ENCODE results near the gene ARHGAP25. TPM values are rescaled to one million over a fixed set of nuclear protein-coding genes. Genes with fewer than 3 reads are reported as not detected.

ARHGAP25 gene
- polyA plus RNA-seq, 1 donor: 2.6 TPM

DNA sequence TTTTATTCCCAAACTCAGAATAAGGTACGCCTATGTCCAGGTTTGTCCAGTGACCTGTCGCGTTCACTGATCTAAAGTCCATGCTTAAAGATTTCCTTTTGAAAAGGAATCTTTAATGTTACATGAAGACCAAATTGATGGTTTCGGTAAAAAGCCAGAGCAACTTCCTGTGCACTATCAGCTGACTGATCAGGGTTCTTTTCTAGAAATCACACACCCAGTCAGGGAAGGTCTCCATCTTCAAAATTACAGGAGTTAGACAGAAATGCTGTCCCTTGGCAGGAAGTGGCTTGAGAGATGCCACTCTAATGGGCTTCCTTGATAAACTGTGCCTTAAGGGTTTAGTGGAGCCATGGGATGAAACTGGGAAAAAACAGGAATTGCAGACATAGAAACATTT is 14.7 kb upstream of the ARHGAP25 start:
- DNase-seq (ENCODE audit: low read depth): no peak

DNA sequence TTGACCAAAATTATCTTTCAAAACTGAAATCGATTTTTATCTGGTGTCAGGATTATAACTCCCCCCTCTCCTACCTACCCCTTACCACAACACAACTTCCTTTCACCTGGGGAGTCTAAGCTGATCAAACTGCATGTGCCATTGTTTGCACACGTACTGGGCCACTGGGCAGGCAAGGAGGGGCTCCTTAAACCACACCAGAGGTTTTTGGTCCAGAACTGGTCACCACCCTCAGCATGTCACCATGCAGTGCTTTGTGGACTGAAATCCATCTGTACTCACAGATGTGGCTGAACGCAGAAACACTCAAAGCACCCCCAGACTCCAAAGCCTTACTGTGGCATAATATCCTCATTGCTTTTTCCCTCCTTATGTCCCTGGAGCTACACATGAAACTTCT is 13.9 kb upstream of the ARHGAP25 start:
- DNase-seq (ENCODE audit: low read depth): no peak

DNA sequence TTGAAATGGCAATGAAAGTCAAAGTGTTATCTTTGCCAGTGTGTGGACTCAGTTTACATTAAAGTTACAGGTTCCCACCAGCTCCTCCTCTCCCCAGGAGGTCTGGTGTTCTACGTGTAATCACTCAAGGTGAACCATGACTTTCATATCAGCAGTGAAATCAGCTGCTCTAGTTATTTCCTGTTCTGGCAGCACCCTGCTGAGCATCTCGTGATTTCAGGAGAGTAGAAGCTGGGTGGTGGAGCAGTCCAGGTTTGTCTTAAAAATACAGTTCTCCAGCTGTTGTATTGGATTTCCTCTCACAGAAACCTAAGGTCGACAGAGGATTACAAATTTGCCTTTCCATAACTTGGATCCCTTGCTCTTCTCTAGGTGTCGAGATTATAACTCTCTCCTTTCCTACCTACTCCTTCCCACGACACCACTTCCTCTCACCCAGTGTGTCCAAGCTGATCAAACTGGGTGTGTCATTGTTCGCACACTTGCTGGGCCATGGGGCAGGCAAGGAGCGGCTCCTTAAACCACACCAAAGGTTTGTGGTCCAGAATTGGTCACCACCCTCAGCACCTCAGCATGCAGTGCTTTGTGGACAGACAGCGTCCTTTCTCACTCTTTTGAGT is 13.0 kb upstream of the ARHGAP25 start:
- DNase-seq (ENCODE audit: low read depth): no peak

DNA sequence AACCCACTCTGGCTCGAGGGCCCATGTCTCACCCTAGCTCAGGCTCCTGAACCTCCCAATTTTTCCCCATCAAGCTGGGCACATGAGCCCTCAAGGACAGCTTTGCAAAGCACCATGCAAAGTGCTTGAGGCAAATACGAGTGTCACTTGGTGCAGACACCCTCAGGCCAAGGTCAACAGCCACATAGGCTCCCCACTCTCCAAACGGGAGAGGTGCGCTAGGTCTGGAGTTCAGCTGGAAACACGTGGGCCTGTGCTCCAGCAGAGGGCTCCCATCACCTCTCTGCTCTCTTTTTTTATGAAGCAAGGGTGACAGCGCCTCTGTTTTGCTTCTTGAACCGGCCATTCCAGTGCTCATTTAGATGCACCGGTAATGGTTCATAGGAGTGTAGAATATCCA is 11.9 kb upstream of the ARHGAP25 start:
- DNase-seq (ENCODE audit: low read depth): no peak

DNA sequence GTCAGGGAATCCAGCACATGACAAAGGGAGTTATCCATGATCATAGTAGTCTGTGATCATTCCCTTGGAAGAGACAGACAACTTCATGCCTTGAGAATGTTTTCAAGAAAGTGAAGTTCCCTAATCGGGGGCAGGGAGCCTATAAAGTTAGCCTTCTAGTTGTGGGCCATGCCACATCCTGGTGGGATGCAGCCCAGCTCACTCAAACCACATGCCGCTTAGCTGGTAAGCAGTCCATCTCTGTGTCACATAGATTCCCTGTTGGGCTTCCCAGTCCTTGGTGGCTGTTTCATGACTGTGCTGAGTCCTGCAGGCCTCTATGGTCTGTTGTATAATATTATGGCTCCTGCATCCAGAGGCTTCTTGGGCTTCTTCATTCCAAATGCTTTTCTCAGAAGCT is 11.4 kb upstream of the ARHGAP25 start:
- DNase-seq (ENCODE audit: low read depth): no peak

DNA sequence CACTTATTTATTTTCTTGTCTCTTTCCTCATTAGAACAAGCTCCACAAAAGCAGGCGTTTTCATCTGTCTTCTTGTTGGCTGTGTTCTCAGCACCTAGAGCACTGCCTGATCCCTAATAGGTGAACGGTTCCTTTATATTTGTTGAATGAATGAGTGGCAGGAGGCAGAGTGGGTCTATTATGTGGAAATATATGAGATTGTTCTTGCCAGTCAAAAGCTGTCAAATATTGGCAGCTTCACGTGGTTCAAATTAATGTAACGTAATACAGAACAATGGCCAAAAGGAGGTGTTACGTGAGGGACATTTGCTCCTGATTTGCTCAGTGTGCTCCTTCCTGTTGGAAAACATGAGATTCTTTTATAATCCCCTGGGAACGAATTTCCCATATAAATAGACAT is 8.5 kb upstream of the ARHGAP25 start:
- no peak for DNase-seq (ENCODE audit: low read depth)

DNA sequence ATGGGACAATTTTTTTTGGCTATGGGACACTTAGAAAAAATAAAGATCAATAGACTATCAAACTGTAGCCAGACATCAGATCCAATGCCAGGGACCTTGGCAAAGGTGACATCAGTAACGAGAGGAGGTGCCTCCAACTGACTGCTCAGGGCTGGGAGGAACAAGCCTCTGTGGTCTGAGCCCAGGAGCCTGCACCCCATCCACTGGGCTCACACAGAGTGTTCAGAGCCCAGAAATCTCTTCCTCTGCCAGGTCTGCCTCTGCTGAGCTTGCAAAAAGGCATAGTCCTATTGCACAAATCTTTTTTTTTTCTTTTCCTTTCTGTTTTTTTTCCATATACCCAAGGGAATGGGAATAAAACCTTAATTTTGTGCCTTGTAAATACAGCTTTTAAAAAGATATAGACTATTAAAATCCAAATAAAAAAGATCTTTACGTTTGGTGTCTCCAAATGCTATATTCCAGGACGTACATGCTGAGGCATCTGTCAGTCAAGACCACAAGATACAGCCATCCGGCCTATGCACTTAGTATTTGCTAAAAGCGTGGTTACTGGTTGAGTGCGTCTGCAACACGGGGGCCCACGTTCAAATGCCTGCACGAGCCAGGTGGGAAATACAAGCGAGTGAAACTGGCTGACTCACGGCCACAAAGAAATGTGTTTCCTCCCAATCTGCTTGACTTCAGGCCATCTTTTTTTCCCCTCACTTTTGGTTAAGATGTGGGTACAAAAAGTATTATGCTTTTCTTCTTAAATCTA is 7.8 kb upstream of the ARHGAP25 start:
- no peak for DNase-seq (ENCODE audit: low read depth)

DNA sequence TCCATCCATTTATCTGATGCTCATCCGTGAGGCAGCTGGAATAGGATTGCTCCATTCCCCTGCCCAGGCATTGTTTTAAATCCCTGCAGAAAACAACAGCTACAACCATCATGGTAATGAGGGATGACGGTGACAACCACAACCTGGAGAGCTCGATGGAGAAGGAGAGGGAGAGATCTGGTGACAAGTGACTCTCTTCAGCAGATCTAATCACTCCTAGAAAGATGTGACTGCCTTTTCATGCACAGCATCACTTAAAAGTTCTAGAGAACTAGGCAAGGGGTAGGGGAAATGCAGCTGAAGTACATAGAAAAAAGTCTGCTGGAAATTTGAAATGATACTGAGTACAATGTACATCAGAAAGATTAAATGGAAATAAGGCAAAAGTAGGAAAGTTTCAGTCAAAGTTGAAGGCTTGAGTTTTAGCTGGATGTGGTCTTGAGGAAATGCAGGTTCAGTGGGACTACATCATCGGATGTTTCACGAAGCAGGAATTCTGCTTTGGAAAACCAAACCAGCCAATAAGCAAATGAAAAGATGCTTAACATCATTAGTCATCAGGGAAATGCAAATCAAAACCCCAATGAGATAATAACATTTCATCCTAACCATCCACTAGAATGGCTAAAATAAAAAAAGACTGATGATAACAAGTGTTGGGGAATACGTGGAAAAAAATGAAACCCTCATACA is 6.8 kb upstream of the ARHGAP25 start:
- DNase-seq (ENCODE audit: low read depth): no peak

DNA sequence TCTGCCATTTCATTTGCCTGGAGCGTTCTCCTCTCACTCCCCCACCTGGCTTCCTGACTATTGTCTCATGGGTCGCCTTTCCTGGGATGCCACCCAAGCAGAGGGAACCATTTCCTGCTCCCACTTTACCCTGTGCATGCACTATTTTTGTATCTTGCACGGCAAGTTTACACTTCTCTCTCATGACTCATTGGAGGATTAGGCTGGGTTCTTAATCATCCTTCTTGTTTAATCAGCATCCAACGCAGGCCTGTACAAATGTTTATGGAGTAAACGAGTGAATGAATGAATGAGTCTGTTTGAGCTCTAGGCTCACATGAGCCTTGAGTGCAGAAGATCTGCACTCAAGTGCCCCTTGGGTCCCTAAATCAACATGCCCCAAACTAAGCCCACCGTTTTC is 3.8 kb upstream of the ARHGAP25 start:
- DNase-seq (ENCODE audit: low read depth): no peak

DNA sequence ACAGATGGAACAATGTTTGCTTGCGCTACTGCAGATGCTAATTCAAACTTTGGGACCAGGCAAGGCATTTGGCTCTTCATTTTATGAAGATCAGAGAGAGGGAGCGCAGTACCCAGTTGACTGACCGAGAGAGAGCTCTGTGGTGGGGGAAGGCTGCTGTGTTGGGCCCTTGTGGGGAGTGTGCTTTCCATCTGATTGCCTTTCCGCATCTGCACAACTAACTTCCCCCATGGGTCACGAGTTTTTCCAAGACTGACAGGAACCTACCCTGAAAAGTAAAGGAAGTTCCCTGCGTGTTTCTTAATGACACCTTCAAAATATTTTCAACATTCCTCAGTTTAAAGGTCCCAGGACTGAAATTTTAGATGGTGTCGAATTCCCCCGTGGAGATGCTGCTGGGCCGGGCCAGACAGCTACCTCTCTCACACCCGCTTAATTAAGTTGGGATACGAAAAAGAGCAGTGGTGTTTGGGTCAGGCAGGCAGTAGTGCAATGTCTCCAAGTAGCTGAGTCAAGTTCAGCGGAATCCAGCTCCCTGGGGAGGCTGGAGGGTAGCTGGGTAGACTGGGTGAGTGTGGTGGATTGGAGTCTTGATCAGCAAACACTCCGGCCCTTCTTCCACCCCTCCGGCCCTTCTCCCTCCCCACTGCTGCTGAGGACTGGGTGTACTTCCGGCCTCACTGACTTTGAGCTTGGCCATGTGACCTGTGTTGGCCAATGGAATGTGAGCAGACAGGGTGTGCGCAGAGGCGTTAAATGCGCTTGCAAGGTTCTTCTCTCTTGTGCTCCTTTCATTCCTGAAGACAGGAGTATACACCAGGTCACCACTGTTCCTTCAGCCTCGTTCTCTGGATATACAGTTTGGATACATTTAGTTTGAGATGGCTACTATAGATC is 2.3 kb upstream of the ARHGAP25 start:
- no peak for DNase-seq (ENCODE audit: low read depth)

DNA sequence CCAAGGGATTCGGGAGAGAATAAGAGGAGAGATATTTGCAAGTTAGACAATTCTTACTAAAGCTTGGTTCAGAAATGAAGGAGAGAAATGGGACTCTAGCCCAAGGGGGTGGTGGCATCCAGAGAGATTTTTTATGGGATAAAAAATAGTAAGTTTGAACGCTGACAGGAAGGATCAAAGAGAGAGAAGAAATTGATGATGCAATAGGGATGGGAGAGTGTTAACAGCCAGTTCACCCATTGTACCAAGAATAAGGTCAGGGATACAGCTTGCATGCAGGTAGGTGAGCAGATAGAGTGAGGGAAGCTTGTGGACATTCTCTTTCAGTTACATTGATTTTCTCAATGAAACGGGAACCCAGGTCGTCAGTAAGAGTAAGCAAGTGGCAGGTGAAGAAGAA is 1.2 kb upstream of the ARHGAP25 start:
- no peak for DNase-seq (ENCODE audit: low read depth)

DNA sequence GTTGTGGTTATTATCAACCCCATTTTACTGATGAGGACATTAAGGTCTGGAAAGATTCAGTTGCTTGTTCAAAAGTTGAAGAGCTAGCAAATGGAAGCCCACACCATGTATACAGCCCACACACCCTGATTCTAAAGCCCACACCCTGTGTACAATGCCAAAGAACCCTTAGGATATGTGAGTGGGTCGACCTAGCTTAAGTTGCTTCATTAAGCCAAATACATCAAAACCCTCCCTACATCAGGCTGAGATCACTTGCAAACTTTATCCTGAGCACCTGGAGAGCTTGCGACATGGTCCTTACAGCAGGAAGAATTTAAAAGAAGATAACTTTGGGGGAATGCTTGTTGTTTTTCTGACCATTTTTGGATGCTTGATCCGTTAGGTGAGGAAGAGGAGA is 435 bp upstream of the ARHGAP25 start:
- DNase-seq (ENCODE audit: low read depth): no peak

DNA sequence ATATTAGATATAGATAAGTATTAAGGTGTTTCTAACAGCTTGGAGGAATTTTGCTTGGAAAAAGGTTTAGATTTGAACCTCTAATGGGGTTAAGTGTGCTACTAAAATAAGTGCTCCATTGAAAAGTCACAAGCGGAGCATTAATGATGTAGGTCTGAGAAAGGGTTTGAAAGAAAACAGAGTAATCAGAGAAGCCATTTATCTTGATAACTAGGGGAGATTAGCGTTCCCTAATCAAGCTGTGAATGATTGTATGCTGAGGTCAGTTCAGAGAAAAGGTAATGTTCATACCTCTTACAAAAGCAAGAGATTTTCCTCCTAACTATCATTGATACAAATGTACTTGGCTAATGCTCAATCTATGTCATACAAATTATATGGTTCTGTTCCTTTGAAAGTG is 1.5 kb downstream of the ARHGAP25 start:
- no peak for DNase-seq (ENCODE audit: low read depth)

DNA sequence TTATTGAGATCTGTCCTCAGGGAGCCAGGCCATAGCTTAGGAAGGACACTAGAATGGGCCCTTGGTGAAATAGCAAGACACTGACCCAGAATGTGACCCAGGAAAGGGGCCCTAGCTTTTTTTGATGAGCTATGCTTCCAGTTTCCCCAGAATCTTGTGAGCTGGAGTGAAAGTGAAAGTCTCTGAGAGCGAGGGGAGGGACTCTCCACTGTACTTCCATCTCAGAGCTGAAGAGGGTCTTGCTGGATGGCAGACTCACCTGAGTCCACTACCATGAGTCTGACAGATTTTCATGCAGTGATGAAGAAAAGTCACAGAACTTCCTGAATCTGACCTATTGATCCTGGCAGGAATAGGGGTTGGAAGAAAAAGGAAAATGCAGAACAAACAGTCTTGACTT is 3.1 kb downstream of the ARHGAP25 start:
- no peak for DNase-seq (ENCODE audit: low read depth)

DNA sequence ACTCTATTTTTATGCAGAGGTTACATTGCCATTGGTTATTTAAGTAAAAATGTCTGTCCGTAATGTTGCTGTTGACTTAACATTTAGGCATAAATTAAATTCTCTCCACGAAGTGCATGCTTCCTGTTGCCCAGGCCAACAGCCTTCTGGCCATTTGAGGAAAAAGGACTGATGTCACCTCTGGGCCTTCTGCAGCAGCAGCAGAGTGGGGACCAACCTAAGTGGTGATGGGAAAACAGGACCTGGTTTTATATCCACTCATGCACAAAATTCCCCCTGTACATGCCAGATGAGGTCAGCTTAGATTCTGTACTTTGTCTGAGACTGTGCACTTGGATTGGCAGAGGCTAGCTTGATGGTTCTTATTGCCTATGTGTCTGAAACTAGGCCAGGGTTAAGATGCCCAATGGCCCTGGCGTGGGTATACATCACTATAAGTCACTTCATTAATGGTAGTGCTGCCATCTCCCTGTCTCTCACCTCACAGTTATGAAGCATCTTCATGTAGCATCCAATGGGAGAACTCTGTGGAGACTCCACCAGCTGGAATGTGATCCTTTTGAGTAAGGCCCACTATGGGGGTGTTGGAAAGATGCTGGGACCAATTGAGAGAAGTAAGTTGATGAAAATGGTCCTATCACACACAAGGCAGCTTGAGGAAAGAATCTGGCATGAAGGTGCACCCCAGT is 4.4 kb downstream of the ARHGAP25 start:
- no peak for DNase-seq (ENCODE audit: low read depth)

DNA sequence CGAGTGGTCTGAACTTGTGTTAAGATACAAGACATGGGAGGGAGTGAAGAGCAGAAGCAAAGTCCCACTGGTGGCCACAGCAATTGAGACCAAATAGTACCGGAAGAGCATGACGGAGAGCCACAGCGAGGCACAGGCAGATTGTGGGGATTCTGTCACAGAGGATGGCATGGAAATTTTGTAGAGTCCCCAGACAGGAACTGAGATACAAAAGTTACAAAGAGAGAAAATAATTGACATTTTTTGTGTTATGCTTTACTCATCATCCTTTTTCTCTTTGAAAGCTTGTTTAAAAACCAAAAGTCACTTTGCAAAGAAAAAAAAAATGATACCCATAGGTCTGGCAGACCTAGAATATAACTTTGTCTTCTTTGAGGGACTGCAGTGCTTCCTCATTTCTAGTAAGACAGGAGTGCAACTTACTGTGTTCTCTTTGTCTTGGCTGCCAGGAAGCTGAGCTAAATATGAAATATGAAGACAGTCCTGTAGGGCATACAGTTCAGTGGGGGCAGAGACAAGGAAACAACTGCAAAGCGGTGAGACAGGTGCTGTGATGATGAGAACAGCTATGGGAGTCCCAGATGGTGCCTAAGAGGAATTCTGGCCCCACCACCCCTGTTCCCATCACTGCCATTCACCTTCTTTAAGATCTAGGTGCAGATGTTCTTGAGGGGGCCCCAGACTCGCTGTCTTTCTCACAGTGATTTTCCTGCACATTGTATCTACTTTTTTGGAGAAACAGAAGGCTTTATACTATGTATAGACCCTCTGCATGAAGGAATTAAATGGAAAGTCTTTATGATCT is 5.2 kb downstream of the ARHGAP25 start:
- DNase-seq (ENCODE audit: low read depth): no peak

DNA sequence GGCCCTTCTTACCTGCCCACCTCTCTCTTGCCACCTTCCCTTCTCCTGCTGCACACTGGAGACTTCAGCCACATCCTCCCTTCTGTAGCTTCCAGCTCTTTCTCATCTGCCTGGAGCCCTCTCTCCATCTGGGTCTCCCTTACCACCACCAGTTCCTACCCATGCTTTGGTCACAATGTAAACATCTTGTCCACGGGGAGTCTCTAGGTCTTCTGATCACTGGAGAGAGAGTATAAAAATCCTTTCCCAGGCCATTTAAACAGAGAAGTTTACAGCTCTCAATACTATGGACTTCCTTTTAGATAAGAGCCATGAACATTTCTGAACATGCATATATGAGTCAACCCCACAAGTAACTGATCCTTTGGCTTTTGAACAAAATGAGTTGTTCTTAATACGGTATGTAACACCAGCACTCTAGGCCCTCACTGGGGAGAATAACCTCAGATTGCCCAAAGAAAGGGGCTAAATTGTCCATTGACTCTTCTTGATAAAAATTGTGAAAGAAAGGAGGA is 5.8 kb downstream of the ARHGAP25 start:
- DNase-seq (ENCODE audit: low read depth): no peak

DNA sequence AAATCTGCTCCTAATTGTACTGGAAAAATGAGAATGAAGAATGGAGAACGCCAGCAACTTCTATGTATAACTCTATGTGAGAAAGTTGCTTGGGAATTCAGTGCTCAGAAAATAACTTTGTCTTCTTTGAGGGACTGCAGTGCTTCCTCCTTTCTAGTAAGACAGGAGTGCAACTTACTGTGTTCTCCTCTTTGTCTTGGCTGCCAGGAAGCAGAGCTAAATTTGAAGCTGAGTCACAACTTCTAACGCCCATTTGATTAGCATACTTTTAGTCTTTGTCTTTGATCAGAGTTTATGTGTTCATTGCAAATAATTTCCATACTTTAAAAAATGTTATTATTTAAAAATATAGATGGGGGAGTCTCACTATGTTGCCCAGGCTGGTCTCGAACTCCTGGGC is 6.6 kb downstream of the ARHGAP25 start:
- DNase-seq (ENCODE audit: low read depth): no peak

DNA sequence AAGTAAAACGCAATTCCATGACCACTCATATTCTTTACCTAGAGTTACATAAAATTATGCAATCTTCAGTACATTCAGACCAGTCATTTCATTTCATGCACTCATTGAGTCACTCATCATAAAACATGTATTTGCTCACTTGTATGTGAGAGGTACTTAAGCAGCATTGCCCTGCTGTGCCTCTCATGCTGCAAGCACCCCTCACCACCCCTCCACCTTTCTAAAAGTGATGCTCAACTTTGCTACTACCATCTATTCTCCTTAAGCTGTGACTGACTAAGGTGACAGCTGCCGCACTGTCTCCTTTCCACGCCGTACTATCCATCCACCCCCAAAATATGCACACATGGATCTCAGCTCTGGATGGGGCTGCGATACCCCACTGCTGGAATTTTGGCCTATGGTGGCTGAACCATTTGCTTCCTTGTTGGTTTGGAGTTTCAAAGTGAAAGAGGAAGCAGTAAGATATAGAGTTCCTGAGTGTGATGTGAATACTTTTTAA is 7.2 kb downstream of the ARHGAP25 start:
- no peak for DNase-seq (ENCODE audit: low read depth)
